BJ (cell line): ENCODE measurements around the gene PCED1B. TPM values are rescaled to one million over a fixed set of nuclear protein-coding genes. Genes with fewer than 3 reads are reported as not detected.

Experiments
- CTCF ChIA-PET: fragments of 350-600 bp; formaldehyde crosslinking; extraction: SDS; loops from one replicate; lab custom pipeline; 2021; ENCODE audit warnings: antibody characterized with exemption, inconsistent platforms; lab: Yijun Ruan, JAX
- POLR2A ChIA-PET: fragments of 300-600 bp; sonication (Branson Sonifier 250); formaldehyde crosslinking; extraction: SDS; loops from one replicate; lab custom pipeline; 2021; ENCODE audit warnings: antibody characterized with exemption; lab: Charles Lee
- DNase-seq: peaks from one replicate; pipeline ENCODE4 v3.0.0-alpha.2; 2011; ENCODE audit warnings: low read depth
- H3K27me3 ChIP-seq: 2 replicates; pipeline ENCODE4 v1.6.0; 2011; ENCODE audit warnings: low read length; ENCODE audit not compliant: control insufficient read depth, insufficient read depth
- H3K36me3 ChIP-seq: 2 replicates; pipeline ENCODE4 v1.5.1; 2011; ENCODE audit warnings: low read length; ENCODE audit not compliant: control insufficient read depth, insufficient read depth
- H3K4me3 ChIP-seq: 2 replicates; pipeline ENCODE4 v1.5.1; 2011; ENCODE audit warnings: low read depth, mild to moderate bottlenecking, control low read depth, low read length
- CTCF ChIP-seq: IDR thresholded peaks from 2 replicates; pipeline ENCODE4 v1.5.1; 2011; ENCODE audit warnings: low read depth, mild to moderate bottlenecking, control low read depth, inconsistent platforms, low read length, moderate library complexity; ENCODE audit not compliant: insufficient read depth
- polyA plus RNA-seq: library from polyadenylated mRNA; depleted of rRNA; stranded (reverse); fragments of >200 nt; gene quantifications from 2 replicates; pipeline ENCODE4 v1.2.3, GENCODE V29; 2011

PCED1B gene
- polyA plus RNA-seq, 1 experiment, result 7.8 TPM

- Histone ChIP-seq H3K27me3 (no peaks in the 10 kb centered on the region), H3K36me3 (peaks cover 4% of the 10 kb centered on the region; the same call in 1 of the 2 replicates), H3K4me3 (no peak overlapping the region)
- ChIA-PET POLR2A (interaction anchor here (0.6 kb wide), 1 partner anchor 480 kb away, joined by 3 read pairs; no protein-coding TSS in a partner anchor), CTCF (no interaction called here)
- DNase-seq, result no peak
- TF ChIP-seq CTCF, result no peak
These were observed 156.0 kb downstream of the PCED1B start for GRCh38 chr12:47235258-47236040.

- Histone ChIP-seq H3K27me3 (no peaks in the 10 kb centered on the region), H3K4me3 (no peak overlapping the region), H3K36me3 (peaks cover 4% of the 10 kb centered on the region; the same call in 1 of the 2 replicates)
- TF ChIP-seq CTCF, result no peak
- ChIA-PET CTCF (no interaction called here), POLR2A (no interaction called here)
- DNase-seq, result peak; percentile 50
These were observed 156.8 kb downstream of the PCED1B start for GRCh38 chr12:47236109-47236714.

- H3K27me3 ChIP-seq, result no peaks in the 10 kb centered on the region
- DNase-seq, result no peak
- CTCF ChIA-PET, result no interaction called here
- POLR2A ChIA-PET, result interaction anchor here (0.7 kb wide), 1 partner anchor 576 kb away, joined by 3 read pairs; no protein-coding TSS in a partner anchor
- no peak for TF ChIP-seq CTCF
- peaks cover 4% of the 10 kb centered on the region; the same call in 1 of the 2 replicates for H3K36me3 ChIP-seq
- no peak overlapping the region for H3K4me3 ChIP-seq
These were observed 158.4 kb downstream of the PCED1B start for GRCh38 chr12:47237751-47238211.

- POLR2A ChIA-PET, result no interaction called here
- no peak overlapping the region for H3K4me3 ChIP-seq
These were observed 159.3 kb downstream of the PCED1B start for GRCh38 chr12:47238669-47239114.

More at GRCh38 chr12:47238669-47239114, 159.3 kb downstream of the PCED1B start:
- no peak for TF ChIP-seq CTCF
- Histone ChIP-seq H3K27me3 (no peaks in the 10 kb centered on the region), H3K36me3 (peaks cover 4% of the 10 kb centered on the region; the same call in 1 of the 2 replicates)
- DNase-seq, result peak; percentile 25
- CTCF ChIA-PET, result interaction anchor here (1.3 kb wide), 1 partner anchor 160 kb away, joined by 3 read pairs; no protein-coding TSS in a partner anchor
